NCI-H2227 treated with DMSO at 0.1 percent for 48 hours (cell line): Measurements from ENCODE around the gene HIGD1A.
"Not testable (repeated sequence)": the region's sequence is repeated elsewhere in the genome, so short reads cannot be mapped to it uniquely, and the experiment has no call there.

Experiments used
- DNase-seq: peaks from one replicate; lab custom pipeline; 2025; lab: John Stamatoyannopoulos, UW

Gene HIGD1A

DNA sequence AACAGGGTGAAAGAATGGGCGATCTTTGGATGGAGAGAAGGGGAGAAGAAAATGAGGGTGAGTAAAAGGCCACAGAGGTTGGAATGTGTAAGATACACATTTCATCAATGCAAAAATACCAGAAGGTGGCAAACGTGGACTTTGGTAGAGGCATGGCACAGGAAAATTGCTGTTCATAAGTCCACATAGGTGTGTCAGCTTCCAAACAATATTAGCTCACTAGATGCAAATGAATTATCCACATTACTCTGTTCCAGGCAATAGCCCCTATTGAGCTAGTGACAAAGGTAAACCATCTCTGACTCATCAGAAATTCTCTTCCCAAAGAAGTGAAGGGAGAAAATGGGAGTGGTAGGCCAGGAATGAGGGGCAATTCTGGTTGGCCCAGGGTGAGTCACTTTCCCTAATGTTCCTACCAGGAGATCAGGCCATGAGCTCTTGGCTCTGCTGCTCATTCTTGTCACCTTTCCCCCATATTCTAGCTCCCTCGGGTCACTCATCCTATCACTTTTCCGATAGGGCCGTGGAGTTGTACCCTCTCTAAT lies 24.9 kb upstream of the HIGD1A start:
- DNase-seq, result no peak

DNA sequence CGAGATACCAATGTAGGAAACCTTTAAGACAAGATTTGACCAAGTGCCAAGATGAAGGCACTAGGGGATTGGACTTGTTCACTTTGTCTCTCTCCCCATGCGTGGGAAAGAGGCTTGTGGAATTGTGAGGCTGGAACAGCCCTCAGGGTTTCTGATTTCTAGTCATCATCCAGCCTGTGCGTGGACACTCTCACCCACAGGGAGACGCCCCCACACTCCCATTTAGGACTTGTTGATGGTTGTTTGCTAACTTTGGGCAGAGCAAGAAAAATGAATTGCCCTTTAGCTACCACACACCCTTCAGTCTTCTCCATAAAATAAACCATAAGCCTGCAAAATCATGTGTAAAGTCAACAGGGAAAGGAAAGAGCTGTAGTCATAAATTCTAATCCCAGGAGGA lies 23.4 kb upstream of the HIGD1A start:
- no peak for DNase-seq

DNA sequence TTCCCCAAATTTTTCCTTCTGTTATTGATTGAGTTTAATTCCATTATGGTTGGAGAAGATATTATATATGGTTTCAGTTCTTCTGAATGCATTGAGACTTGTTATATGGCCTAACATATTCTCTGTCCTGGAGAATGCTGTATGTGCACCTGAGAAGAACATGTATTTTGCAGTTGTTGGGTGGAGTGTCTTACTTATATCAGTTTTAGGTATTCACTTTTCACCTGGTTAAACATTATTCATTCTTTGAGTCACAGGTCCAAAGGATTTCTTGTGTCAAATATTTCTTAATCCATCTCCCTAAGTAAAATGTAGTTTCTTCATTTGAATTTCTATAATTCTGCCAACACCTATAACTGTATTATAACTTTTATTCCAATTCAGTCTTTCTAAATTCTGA lies 22.7 kb upstream of the HIGD1A start:
- DNase-seq, result no peak

DNA sequence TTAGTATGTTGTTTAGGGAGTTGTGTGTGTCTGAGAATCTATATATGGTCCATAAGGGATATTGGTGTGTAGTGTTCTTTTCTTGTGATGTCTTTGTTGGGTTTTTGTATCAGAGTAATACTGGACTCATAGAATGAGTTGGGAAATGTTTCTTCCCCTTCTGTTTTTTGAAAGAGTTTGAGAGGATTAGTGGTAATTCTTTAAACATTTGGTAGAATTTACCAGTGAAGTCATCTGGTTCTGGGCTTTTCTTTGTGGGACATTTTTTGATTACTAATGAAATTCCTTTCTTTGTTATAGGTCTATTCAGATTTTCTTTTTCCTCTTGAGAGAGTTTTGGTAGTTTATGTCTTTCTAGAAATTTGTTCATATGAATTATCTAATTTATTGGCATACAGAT lies 21.9 kb upstream of the HIGD1A start:
- no peak for DNase-seq

DNA sequence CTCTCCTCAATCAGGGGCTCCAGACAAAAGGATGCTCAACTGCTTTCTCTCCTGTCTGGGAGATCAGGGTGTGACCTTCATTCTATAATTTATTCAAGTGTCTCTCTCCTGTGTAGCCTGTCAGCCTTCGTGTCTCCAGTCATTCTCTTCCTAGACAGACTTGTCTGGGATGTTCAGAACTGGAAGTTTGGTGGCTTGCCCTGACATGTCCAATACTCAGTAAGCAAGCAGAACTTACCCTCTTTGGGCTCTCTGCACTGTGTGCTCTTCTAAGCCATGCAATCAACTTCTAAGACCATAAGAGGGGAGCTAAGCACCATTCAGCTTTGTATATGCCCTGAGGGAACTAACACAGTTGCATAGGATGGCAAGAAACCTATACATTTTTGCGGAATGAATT lies 19.1 kb upstream of the HIGD1A start:
- peak; percentile 8 for DNase-seq

DNA sequence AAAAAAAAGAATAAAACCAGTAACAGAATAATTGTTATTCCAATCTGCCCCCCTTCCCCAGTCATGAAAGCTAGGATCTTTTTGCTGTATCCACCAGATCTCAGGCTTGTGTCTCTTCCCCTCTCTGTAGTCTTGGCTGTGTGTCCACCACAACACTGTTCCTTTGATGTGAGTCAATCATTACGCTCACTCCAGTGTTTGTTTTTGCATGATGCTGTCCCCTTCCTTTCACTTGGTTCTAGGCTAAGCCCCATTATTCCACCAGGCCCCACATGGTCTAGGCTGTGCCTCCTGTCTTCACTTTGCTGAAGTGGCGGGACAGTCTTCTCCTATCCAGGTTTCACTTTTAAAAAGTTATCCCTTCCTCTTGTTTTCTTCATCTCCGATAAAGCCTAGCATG lies 18.5 kb upstream of the HIGD1A start:
- no peak for DNase-seq

DNA sequence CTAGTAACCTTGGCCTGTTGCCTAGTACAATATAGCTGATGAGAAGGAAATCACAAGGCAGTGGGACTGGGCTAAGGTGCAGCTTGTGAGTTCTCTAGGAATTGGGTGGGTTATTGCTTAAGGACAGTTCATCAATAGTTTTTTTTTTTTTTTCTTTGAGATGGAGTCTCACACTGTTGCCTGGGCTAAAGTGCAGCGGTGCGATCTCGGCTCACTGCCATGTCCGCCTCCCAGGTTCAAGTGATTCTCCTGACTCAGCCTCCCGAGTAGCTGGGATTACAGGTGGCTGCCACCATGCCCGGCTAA lies 16.4 kb upstream of the HIGD1A start:
- DNase-seq, result no peak

DNA sequence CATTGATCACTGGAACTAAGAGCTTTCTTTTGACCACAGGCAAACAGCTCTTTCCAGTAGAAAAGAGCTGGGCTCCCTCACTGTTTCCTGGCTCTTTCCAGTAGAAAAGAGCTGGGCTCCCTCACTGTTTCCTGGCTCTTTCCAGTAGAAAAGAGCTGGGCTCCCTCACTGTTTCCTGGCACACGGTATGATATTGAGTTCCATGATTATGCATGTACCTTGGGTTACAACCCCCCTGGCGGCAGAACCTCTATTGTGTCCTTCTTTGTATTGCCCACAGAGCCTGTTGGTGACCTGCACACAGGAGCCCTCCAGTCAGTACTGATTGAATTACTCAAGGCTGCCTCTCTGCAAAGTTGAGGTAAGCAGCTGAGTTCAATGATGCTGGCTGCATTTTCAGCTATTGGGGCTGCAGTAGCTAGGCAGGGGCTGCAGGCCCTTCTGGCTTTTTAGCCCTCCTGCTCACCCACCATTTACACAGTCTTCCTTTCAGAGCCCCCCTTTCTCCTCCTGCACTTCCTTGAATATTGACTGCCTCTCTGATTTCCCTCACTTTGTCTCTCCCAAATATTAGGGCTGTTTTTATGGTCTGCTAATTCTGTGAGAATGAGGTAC lies 15.2 kb upstream of the HIGD1A start:
- DNase-seq, result peak; percentile 53

DNA sequence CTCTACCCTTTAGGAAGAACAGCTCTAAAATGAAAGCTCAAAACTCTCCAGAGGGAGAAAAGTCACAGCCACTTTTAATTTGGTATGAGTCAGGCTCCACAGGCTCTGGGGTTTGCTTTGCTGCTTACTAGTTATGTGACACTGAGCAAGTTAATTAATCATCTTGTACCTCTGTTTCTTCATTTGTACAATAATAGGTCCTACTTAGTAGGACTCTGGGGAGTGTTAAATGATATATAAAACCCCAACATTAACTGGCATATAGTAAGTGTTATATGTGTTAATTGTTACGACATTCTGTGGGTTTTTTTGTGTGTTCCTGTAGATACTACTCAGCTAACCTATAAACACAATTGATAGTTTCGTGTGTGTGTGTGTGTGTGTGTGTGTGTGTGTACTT lies 11.5 kb upstream of the HIGD1A start:
- no peak for DNase-seq

DNA sequence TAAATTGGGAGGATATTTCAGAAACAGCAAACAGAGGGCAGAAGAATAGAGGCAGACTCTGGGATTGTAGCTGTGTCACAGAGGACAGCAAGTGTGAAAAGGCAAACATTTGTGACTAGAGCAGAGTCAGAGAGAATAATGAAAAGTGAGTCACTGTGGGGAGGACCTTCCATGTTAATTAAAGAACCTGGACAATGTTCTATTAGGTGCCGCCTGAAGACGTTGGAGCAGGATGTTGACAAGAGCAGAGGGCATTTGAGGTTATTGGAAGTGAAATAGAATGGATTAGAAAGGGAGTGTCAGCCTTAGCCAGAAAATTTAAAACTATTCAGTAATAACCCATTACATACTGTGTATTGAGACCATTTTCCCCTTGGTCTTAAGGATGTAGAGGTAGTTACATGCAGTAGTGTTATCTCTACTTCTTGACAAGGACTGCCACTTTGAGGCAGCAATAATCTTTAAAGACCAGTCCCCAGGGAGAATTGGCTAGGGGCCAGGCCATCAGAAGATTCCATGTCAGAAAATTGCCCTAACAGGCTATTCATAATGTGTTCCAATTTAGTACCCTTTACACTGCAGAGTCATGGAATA lies 10.7 kb upstream of the HIGD1A start:
- DNase-seq, result peak; percentile 88

DNA sequence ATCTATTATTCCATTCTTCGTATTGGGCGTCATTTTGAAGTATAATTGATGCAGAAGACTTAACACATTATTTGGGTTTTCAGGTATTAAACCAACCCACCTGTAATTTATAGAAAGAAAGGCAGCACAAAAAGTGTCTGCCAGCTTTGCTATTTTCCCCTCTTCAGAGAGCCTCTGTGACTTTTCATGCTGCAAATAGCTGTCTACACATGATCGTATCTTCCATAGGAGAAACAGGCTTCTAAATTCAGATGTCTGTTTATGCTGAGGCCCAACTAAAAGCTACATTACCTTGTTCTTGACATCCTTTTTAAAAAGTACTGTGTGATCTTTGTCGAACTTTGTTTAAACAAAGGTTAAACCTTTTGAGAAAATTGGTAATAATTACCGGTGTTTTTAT lies 10.0 kb upstream of the HIGD1A start:
- no peak for DNase-seq

DNA sequence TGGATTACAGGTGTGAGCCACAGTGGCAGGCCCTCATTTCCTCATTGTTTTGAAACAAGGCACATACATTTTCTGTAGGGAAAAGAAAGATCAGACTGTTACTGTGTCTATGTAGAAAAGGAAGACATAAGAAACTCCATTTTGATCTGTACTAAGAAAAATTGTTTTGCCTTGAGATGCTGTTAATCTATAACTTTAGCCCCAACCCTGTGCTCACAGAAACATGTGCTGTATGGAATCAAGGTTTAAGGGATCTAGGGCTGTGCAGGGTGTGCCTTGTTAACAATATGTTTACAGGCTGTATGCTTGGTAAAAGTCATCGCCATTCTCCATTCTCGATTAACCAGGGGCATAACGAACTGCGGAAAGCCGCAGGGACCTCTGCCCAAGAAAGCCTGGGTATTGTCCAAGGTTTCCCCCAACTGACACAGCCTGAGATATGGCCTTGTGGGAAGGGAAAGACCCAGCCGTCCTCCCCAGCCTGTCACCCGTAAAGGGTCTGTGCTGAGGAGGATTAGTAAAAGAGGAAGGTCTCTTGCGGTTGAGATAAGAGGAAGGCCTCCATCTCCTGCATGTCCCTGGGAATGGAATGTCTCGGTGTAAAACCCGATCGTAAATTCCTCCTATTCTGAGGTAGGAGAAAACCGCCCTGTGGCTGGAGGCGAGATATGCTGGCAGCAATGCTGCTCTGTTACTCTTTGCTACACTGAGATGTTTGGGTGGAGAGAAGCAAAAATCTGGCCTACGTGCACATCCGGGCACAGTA lies 7.0 kb upstream of the HIGD1A start:
- not testable (repeated sequence) for DNase-seq

DNA sequence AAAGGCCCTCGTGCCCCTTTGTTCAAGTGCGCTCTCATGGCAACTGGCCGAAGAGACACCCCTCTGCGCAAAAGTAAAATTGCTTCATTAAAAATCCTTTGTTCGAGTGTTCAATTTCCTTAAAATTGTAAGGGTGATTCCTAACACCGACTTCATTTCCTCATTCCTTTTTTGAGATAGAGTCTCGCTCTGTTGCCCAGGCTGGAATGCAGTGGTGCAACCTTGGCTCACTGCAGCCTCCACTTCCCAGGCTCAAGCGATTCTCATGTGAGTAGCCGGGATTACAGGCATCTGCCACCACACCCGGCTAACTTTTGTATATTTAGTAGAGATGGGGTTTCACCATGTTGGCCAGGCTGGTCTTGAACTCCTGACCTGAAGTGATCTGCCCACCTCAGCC lies 6.4 kb upstream of the HIGD1A start:
- DNase-seq, result not testable (repeated sequence)

DNA sequence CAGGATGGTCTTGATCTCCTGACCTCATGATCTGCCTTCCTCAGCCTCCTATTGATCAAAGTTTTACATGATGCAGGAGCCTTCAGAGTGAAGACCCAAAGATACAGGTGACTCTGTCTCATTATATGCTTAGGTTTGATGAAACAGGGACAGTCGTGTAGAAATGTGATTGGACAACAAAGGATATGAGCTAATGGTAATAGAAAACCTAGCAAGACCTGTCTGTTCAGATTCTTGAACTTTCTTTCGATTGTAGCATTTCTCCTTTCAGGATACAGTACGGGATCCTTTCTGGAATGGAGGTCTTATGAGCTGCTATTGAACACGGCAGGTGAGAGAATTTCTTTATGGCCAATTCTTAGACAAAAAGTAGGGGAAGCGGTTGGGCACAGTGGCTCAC lies 4.9 kb upstream of the HIGD1A start, which contains the start of gene ACKR2:
Gene ACKR2 (plus strand): TSS at position 244 of the 400 bp plus-strand sequence. CDS start 55,058 bp downstream, outside the sequence.
- DNase-seq, result no peak

DNA sequence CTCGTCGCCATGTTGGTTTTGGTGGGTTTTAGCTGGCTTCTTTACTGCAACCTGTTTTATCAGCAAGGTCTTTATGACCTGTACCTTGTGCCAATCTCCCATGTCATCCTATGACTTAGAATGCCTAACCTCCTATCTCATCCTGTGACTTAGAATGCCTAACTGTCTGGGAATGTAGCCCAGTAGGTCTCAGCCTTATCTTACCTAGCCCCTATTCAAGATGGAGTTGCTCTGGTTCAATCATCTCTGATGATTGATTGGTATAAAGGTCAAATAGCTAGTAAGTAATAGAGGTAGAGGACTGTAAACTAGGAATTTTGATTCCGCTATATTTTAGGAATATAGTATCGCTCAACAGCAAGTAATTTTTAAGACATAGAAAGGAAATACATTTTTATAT lies 3.6 kb upstream of the HIGD1A start:
- DNase-seq, result no peak

DNA sequence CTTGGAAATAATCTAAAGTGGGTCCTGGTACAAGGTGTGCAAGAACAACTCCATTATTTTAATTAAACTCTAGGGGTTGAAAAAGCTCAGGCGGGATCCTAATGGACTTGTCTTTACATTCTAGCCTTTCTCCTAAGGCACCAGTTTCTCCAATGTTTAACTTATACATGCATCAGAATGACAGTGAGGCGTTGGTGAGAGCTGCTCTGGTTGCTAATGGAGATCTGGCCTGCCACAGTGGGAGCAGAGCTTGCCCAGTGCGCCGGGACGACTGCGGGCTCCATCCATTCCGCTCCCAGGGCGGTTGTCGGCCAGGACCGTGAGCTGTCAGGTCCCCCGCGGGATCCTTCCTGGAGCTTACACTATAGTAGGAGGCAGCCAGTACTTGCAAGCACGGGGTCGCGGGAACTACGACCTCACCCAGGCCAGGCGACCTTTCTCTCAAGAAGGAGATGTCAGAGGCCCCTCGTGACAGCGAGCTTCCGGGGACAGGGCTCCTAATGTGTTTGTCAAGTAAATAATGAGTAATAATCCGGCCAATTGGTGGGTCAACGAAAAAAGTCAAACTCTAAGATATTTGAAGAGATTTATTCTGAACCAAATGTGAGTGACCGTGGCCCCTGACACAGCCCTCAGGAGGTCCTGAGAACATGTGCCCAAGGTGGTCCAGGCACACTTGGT lies 991 bp upstream of the HIGD1A start:
- no peak for DNase-seq

DNA sequence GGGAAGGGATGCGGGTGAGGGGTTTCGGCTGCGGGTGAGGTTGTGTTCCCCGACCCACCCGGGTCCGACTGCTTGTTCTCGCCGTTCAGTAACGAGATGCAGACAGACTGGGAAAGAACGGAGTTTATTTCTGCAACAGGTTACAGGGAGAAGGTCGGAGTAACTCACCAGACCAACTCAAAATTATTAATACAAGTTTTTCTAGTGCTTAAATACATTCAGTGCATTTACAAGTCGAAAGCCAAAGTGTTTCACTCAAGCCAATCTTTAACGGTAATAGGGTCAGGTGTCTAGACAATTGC lies 492 bp upstream of the HIGD1A start:
- no peak for DNase-seq

DNA sequence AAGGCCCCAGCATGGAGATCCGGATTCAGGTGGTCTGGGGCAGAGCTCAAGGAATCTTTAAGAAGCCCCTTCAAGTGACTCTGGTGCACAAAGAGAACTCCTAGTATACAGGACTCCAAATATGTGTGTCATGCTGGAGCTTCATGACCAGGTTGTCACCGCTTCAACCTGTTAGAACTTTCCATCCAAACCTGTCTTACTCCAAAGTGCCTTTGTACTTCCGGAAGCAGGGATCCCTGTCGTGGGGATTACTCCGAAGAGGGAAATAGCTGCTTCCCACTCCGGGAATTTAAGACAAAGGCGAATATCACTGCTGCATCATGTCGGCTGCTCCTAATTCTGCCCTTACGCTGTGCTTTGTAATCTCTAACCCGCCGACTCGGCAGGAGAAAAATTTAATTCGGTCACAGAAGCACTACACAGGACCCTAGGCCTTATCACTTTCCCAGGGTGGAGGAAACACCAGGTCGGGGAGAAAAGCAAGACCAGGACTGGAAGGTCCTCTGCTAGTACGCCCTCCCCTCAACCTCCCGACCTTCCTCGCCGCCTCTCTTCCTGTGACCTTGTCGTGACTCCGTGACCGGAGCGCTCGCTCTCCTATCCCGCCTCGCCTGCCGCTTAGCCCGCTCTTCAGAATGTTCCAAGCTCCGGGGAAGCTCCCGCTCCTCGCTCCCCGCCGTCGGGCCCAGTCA lies 730 bp downstream of the HIGD1A start:
- peak; percentile 31 for DNase-seq

DNA sequence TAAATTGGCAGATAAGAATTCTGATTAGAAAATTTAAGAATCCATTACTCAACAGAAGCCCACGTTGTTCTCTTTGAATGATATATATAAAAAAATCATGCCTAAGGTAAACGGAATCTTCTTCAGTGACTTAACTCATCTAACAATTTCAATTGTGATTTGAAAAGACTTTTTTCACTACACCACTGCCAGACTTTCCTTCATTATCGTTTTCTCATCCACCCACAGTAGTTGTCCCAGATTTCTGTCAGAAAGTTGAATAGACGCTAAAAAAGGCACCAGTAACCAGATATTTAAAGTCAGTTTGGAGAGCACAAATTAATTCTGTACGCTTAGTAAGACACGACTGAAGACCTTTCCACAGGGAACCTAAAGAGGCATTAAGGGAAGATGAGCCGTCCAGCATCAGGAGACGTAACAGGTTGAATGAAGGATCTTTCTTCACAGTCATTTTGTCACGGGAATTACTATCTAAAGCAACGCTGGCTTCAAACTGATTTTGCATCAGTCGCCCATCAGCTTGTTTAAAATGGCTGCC lies 1.3 kb downstream of the HIGD1A start:
- DNase-seq, result no peak

DNA sequence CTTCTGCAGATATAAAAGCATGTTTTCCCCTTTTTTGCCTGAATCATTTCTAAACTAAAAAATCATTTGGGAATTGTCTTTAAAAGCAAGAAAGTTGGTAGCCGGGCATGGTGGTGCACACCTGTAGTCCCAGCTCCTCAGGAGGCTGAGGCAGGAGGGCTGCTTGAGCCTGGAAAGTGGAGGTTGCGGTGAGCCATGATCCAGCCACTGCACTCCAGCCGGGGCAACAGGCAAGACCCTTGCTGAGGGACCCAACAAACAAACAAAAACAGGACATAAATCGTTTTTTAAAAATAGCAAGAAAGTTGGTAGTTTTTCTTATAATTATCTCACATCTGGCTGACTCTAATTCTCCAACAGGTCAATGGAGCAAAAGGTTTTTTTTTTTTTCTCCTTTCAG lies 2.5 kb downstream of the HIGD1A start:
- no peak for DNase-seq

DNA sequence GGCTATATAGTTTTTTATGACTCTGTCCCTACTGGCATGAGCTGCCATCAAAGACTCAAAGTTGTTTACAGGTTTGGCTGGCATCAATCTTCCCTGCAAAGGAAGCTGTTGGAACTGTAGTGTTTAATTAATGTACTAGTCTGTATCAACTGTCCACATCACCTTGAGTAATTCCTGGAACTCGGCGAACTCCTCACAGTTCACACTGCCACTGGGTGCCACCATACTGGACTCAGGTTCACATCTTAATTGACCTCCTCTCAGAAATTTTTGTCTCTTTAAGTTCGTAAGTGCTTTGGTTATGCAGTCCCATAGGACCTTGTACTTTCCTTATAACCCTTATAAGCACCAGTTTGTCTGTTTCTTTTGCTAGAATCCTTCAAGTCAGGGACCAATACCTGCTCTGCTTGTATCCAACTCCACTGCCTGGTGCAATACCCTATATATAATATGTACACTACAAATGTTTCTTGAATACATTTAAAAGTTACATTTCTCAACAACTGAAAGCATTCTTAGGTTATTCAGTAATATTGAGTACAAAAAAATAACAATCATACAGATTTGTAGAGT lies 3.2 kb downstream of the HIGD1A start:
- no peak for DNase-seq

DNA sequence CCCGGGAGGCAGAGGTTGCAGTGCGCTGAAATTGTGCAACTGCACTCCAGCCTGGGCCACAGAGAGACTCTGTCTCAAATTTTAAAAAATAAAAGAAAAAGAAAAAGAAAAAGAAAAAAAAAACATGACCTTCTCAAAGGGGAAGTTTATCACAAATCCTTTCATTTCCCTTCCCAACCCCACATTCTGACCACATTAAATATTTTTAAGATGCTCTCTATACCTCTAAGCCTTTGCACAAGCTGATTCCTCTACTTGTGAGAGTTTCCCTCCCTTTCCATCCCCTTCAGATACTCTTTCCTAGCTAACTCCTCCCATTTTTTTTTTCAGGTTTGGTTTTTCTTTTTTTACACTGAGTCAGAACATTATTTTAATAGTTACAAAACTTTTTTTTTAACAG lies 4.0 kb downstream of the HIGD1A start:
- DNase-seq, result no peak
